ENCODE data around the gene PRKD2.

Gene PRKD2

GRCh38 chr19:46661020-46661731 lies 55.7 kb downstream of the PRKD2 start, which contains the start of gene DACT3:
DACT3 (minus strand) TSS chr19:46661182; CDS start chr19:46661064, 118 bp downstream.
- peak; percentile 100 for DNase-seq (ENCODE audit: low read depth)

GRCh38 chr19:46660551-46661019 lies 56.3 kb downstream of the PRKD2 start:
- DNase-seq (ENCODE audit: low read depth), result no peak

DNA sequence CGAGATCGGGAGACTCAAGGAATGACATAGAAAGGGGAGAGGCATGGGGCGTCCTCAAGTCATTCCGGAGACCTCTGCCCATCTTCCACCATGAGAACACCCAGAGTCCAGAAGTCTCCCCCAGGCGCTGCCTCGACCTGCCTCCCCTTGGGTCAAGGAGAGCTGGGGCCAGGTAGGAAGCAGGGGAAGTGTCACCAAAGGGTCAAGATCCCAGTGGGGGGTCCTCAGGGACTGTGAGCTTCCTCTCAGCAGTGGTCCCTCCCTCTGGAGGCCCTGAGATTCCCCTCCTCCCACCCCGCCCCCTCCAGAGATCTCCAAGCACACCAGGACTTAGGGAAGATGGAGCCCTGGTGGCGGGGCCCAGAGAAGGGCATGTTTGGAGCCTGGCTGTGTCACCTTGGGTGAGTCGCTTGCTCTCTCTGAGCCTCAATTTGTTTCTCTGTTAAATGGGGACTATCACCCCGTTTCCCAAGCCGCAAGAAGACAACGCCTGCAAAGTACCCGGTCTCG lies 56.9 kb downstream of the PRKD2 start:
- DNase-seq (ENCODE audit: low read depth), result no peak

- DNase-seq (ENCODE audit: low read depth), result no peak
These were observed 57.5 kb downstream of the PRKD2 start for GRCh38 chr19:46659151-46660007.

GRCh38 chr19:46656541-46656940 lies 60.4 kb downstream of the PRKD2 start:
- no peak for DNase-seq (ENCODE audit: low read depth)

DNA sequence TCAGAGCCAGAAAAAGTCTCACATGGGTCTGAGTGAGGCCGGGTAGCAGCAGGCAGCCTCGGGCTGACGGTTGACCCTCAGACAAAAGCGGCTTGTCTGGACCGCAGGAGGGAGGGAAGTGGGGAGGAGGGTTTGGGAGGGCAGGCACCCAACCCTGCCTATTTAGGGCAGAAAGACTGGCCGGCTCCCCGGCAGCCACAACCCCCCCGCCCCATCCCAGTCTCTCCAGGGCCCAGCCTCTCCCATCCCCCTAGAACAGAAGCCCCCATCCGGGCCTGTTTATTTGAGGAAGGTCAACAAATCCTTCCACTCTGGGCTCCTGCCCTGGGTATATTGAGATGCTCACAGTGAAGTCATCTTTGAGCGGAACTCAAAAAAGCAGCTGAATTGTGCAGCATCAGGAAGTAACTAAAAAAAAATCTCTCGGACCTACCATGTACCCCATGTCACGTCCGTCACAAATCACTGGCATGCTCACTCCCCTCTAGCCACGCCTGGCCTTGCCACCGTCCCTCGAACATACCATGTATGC lies 62.2 kb downstream of the PRKD2 start:
- no peak for DNase-seq (ENCODE audit: low read depth)

DNA sequence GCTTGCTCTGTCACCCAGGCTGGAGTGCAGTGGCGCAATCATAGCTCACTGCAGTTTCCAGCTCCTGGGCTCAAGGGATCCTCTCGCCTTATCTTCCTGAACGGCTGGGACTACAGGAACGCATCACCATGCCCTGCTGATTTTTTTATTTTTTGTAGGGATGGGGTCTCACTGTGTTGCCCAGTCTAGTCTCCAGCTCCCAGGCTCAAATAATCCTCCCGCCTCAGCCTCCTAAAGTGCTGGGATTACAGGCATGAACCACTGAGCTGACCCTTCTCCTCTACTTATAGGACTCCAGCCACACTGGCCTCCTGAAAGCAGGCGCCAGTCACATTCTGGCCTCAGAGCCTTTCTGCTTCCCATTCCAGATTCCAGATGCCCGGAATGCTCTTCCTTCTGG lies 66.5 kb downstream of the PRKD2 start:
- no peak for DNase-seq (ENCODE audit: low read depth)

DNA sequence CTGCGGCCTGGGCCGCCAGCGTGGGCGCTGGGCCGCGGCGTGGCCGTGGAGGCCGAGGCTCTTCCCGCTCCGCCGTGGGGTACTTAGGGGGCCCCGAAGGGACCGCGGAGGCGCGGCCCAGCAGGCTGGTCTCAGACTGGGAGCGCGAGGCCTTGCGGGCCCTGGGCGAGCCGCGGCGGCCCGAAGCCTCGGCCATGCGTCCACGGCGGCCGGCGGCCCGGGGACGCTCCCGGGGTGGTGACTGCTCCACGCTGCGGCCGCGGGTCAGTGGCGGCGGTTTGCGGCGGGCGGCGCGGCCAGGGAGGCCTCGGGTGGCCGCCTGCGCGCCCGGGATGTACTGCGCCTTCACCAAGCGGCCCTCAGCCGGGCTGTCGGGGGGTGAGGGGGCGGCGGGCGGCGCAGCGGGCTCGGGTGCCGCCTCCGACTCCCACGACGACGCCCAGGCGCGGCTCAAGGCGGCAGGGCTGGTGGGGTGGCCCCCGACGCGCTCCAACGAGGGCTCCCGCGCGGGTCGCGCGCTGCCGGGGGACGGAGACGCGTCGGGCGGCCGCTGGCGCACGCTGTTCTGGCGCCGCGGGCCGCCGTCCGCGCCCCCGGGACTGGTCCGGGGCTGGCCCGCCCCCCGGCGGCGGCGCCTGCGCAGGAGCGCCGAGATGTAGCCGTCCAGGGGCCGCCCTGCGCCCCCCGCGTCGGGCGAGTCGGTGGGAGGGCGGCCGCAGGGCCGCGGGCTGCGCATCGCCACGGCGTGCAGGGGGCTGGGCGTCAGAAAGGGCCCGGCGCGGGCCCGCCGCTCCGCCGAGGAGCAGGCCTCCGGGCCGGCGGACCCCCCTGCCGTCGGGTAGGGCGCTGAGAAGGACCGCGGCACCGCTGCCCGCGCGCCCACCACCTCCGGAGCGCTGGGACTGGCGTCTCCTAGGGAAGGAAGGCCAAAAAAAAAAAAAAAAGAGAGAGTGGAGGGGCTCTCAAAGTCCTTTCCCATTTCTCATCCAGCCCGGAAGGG lies 67.7 kb downstream of the PRKD2 start:
- no peak for DNase-seq (ENCODE audit: low read depth)

- no peak for DNase-seq (ENCODE audit: low read depth)
These were observed 68.6 kb downstream of the PRKD2 start for GRCh38 chr19:46648060-46648960.

DNA sequence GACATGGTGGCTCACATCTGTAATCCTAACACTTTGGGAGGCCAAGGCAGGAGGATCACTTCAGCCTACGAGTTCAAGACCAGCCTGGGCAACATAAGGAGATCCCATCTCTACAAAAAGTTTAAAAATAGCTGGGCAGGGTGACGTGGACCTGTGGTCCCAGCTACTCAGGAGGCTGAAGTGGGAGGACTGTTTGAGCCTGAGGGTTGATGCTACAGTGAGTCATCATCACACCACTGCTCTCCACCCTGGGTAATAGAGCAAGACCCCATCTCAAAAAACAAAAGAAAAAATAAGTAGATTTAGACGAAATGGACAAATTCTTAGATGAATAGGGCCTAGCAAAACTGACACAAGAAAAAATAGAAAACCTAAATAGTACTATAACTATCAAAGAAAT lies 70.5 kb downstream of the PRKD2 start:
- DNase-seq (ENCODE audit: low read depth), result no peak

GRCh38 chr19:46644720-46645119 lies 72.2 kb downstream of the PRKD2 start:
- DNase-seq (ENCODE audit: low read depth), result no peak

GRCh38 chr19:46640656-46641055 lies 76.3 kb downstream of the PRKD2 start:
- DNase-seq (ENCODE audit: low read depth), result no peak

DNA sequence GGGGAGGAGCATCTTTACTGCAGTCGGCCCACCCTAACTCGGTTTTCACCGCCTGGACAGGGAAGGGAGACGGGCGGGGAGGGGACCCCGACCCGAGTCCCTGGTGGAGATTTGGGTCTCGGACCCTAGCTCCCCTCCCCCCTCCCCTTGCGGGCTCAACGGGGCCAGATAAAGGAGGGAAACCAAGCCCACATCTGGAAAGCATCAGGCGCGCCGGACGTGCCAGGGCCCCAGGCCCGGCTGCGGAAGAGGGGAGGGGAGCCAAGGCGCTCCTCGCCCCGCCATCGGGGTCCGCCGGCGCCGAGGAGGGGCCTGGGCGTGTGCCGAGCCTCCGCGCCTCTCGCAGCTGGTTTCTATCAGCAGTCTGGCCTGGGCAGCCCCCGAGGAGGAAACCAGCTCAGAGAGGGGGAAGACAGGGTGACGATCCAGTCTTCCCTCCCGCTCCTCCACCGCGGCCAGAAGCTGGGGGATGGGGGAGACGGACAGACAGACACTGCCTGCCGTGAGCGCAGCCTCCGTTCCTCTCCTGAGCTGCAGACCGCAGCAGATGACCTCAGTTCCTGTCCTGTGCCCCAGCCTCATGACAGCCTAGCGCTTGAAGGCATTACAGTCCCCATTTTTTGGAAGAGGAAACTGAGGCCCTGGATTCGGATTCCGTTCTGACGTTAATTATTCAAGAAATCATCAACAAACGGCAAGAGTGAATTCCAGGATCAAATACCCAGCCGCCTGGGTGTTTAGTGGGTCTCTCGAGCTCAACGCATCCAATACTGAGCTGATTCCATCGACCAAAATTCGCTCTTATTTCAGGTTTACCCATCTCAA lies 77.3 kb downstream of the PRKD2 start:
- DNase-seq (ENCODE audit: low read depth), result peak; percentile 41

GRCh38 chr19:46637224-46637623 lies 79.7 kb downstream of the PRKD2 start:
- DNase-seq (ENCODE audit: low read depth), result no peak

- no peak for DNase-seq (ENCODE audit: low read depth)
These were observed 80.8 kb downstream of the PRKD2 start, which contains the start of gene GNG8 for GRCh38 chr19:46635920-46636761. GNG8 (minus strand) TSS chr19:46636202; CDS start chr19:46634682, 1,520 bp downstream.

GRCh38 chr19:46634656-46635218 lies 82.2 kb downstream of the PRKD2 start:
- DNase-seq (ENCODE audit: low read depth), result no peak

GRCh38 chr19:46634045-46634655 lies 82.8 kb downstream of the PRKD2 start:
- peak; percentile 83 for DNase-seq (ENCODE audit: low read depth)

DNA sequence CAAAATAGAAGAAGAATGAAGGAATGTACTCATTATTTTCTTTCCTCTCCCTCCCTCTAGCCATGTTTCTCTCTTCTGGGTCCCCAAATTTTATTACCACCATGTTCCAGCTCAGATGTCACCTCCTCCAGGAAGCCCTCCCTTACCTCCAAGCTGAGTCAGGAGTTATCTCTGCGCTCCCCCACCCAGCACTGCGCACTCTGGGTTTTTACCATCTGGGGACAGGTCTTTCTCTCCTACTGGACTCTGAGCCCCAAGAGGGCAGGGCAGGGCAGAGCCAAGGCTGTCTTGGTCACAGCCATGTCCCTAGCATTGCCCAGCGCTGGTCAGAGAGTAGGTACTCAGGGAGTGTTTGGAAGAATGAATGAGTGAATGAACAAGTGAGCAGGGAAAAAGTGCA lies 83.8 kb downstream of the PRKD2 start:
- no peak for DNase-seq (ENCODE audit: low read depth)

Data from fibroblast of gingiva (primary cell).